Activated CD8-positive, alpha-beta memory T cell treated with anti-CD3 and anti-CD28 coated beads, Interleukin-2, amount 50 U/mL, for 24 hours (primary cell): Measurements from ENCODE around the gene DNLZ.
"Not testable (repeated sequence)": the region's sequence is repeated elsewhere in the genome, so short reads cannot be mapped to it uniquely, and the experiment has no call there.

Experiments used
- DNase-seq: peaks from one replicate; pipeline ENCODE4 v3.0.0-alpha.2; 2020; ENCODE audit errors: extremely low read depth

Gene DNLZ

DNA sequence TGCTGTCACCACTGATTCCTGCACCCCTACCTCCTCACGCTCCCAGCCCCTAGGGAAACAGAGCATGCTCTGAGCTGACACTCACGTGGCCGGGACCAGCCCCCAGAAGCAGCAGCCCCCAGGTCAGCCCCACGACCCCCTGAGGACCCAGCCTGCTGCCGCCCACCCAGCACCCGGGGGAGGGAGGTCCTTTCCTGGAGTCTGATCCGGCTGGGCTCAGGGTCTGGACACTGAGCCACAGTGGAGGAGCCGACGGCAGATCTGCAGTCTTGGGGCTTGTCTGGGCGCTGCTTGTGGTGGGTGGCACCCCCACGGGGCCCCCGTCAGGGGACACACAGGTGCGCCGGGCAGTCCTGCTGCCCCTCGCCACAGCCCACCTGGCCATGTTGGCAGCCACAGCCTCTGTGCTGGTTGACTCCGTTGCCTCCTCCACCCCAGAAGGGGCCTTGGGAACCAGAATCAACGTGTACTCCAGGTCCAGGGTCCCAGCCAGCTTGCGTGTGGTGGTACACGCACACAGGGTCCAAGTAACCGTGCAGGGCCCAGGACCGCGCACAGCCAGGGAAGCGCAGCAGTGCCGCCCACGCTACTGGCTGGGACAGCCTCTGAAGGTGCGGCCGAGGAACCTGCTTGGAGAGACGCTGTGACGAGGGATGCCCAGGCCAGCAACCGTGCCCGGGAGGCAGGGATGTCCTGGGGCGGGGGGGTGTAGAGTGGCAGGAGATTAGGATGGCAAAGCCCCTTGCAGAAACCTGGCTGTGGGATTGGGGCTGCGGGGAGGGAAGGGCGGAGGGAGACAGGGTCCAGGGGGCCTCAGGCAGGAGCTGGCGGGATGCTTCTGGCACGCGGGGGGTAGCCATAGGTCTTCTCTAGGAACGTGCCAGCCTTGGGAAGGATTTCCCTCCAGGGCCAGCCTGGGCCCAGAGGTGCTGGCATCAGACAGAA lies 3.5 kb downstream of the DNLZ start:
- DNase-seq: no peak

DNA sequence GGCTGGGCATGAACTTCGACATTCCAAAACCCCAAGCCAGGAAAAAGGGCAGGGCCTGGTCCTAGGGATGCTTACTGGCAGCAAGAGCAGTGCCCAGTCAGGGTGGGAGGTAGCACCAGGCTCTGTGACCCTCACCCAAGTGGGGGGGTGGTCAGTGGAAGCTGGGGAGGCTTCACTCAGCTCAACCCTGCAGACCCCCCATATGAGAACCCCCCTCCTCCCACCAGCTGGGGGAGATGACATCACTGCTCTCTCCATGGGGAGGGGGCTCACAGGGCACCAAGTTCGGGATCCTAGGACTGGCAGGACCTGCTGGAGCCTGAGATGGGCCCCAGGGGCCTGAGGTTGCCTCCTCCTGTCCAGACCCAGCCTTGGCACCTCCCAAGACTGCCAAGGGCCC lies 4.7 kb downstream of the DNLZ start:
- DNase-seq: no peak

DNA sequence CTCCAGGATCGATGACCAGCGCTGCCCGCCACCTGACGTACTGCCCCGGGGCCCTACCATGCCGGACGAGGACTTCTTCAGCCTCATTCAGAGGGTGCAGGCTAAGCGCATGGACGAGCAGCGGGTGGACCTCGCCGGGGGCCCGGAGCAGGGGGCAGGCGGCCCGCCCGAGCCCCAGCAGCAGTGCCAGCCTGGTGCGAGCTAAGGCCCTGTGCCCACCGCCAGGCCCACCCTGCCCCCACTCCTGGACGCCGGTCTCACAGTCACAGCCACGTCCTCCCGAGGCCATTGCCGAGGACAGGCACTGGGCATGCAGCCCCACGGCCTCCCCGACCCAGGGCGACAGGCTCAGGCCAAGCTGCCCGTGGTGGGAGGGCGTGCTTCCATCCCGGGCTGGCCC lies 5.5 kb downstream of the DNLZ start:
- DNase-seq: no peak

DNA sequence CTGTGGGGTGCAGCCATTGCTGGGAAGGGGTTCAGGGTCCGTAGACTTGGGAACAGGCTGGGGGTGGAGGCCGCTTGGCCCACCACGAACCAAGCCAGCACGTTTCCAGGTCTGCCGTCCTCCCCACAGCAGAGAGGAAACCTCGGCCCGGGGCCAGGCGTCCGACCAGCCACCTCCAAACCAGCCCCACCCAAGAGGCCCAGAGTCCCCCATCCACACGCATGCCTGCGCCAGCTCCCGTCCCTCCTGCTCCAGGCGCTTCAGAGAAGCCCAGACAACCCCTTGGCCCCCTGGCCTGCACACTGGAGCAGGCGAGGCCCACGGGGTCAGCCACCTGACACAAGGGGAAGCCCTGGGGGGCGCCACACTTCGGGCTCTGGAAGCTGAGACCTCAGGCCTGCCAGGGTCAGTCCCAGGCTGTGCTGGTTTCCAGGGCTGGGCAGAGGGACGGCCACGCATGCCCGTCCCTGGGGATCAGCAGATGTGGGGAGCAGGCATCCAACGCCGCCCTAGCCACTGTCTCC lies 6.3 kb downstream of the DNLZ start:
- no peak for DNase-seq

DNA sequence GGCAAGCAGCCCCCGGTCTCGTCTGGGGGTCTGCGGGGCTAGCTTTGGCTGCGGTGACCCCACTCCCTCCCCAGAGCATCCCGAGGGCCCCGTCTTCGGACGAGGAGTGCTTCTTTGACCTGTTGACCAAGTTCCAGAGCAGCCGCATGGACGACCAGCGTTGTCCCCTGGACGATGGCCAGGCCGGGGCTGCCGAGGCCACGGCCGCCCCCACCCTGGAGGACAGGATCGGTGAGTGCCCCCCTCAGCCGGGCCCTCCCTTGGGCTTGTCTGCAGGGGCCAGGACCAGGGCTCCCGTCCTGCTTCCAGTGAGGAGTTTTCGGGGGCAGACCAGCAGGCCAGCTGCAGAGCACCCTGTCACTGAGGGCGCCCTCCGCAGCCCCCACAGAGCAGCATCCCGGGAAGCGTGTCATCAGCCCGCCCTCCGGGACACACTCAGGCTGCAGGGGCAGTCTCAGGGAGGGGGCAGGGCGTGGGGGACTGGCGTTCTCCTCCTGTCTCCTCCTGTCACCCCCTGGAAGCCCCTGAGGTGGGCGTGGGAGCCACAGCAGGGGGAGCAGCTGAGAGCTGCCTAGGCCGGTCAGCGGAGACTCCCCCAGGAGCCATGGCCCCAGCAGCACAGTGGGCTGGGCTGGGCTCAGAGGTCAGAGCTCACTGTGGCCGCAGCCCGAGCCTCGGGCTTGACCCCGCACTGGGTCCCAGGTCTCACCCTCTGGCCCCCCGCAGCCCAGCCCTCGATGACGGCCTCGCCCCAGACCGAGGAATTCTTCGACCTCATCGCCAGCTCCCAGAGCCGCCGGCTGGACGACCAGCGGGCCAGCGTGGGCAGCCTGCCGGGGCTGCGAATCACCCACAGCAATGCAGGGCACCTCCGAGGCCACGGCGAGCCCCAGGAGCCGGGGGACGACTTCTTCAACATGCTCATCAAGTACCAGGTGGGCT lies 7.7 kb downstream of the DNLZ start:
- DNase-seq: no peak

DNA sequence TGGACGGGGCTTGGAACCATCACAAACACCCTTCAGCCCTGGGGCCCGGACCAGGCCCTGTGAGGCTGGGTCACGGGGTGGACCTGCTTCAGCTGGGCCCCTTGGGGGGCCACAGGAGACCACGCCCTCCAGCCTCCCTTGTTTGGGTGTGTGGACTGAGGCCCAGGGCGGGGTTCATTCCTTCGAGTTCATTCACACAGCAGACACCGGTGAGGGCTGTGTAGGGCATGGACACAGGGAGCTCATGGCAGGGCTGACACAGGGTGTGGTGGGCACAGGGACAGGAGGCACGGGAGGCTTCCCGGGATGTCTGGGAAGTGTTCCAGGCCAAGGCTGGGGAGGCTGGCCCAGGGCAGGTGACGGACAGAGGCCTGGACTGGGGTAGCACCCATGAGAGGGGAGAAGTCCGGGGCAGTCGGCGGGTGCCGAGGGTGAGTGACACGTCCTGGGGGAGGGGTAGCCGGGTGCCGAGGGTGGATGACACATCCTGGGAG lies 8.9 kb downstream of the DNLZ start:
- DNase-seq: no peak

DNA sequence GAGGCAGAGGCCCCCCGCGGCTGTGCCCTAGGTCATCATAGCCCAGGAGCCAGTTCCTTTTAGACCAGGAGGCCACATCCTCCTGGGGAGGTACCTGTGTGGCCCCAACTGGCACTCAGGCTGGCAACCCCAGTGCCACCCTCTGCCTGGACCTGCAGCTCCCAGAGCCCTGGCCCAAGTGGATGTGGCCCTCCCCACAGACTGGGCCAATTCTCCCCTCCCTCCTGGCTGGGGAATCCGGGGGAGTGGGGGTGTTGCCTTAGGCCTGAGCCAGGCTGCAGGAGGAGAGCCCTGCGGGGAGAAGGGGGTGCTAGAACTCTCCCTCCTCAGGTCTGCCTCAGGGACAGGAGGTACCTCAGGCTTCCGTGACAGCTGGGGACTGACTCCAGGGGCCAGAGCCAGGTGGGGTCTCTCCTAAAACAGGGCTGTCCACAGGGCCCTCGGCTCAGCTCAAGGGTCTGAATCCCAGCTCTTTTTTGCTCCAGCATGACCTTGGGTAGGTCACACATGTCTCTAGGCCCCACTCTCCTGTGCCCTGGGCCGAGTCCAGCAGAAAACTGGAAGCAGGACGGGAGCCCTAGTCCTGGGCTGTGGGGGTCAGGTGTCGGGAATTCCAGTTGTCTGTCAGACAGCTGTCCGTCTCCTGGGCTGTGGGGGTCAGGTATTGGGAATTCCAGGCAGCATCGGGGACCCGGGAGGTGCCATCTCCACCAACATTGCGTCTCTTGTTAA lies 9.6 kb downstream of the DNLZ start:
- no peak for DNase-seq

DNA sequence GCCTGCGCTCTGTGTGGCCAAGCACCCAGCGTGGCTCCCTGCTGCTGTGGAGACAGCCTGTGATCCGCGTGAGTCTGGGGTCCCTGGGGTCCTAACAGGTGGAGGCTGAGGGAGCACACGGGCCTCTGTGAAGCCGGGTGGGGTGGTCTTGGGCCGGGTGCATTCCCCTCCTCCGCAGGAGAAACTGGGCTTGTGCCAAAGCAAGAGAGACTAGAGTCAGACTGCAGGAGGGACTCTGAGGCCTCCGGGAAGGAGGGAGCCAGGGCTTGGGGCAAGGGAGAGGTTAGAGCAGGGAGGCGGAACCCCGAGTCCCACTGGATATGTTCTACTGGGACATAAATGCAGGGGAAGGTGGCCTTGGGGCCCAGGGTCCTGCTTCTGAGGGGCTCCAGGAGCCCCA lies 10.5 kb downstream of the DNLZ start:
- no peak for DNase-seq

DNA sequence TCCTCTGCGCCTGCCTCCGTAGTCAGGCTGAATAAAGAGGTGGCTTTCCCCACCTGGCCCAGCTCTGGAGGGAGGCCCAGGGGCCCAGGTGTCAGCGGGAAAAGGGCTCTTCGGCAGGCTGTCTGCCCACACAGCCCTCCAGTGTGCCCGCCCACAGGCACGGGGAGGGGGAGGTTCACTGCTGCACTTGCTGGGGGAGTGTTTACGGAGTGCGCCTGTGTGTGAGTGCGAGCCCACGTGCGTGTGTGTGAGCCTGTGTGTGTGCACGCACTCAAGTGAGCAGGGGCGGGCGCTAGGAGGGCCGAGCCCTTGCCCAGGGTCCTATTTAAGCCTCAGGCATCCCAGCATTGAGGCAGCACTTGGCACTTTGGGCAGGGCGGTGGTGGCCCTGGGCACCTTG lies 10.9 kb downstream of the DNLZ start:
- no peak for DNase-seq

DNA sequence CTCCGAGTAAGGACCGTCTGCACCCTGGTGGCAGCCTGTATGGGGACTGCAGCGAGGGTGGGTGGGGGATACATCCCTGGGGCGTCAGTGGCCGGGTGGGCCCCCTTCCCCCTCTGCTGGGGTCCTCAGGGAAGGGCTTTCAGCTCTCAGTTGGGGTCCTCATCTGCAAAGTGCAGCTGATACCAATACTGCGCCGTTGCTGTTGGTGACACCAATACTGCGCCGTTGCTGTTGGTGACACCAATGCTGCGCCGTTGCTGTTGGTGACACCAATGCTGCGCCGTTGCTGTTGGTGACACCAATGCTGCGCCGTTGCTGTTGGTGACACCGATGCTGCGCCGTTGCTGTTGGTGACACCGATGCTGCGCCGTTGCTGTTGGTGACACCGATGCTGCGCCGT lies 11.7 kb downstream of the DNLZ start:
- not testable (repeated sequence) for DNase-seq

DNA sequence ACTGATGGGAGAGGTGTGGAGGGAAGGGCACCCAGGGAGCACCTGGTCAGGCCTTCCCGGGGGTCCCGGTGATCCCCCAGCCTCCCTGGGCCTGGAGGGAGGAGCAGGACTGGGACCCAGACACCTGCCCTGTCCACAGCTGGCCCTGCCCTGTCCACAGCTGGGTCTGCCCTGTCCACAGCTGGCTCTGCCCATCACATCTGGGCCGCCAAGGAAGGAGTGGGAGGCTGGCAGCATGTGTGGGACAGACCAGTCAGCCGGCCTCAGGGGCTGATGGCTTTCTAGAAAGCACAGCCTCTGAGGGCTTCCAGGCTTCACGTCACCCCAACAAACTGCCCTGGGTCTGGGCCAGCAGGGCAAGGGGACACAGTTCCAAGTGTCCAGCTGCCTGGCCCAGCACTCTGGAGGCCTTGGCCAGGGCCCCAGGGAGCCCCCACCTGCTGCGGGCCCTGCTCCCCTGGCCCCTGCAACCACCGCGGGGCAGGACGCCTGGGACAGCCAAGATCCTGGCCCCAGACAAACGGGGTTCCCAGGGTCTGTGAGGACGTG lies 12.2 kb downstream of the DNLZ start:
- DNase-seq: no peak

DNA sequence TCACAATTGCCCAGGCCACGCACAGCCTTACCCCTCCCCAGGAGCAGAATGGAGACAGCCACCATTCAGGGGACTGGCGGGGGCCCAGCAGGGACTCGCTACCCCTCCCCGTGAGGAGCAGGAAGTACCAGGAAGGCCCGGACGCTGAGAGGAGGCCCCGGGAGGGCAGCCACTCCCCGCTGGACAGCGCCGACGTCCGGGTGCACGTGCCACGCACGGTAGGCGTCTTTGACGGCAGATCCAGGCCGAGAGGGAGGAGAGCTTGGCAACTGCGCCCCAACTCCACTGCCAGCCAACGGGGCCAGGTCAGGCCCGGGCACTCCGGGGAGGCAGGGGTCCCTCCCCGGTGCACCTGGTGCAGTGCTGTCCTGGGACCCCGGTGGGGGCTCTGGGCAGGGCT lies 14.0 kb downstream of the DNLZ start:
- DNase-seq: no peak

DNA sequence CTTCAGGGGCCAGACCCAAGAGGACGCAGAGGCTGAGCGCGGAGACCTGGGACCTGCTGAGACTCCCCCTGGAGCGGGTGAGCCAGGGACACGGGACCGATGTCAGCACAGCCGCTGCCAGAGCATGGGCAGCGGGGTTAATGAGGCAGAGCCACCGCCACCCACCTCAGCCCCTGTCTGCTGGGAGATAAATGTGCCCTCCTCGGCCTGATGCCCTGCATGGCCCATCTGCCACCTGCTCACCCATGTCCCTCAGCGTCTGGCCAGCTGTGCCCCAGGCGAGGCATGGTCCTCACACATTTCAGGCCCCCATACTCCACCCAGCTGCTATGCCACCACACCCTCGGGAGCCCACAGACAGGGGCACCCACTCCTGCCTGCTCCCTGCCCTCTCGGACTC lies 14.9 kb downstream of the DNLZ start:
- no peak for DNase-seq

DNA sequence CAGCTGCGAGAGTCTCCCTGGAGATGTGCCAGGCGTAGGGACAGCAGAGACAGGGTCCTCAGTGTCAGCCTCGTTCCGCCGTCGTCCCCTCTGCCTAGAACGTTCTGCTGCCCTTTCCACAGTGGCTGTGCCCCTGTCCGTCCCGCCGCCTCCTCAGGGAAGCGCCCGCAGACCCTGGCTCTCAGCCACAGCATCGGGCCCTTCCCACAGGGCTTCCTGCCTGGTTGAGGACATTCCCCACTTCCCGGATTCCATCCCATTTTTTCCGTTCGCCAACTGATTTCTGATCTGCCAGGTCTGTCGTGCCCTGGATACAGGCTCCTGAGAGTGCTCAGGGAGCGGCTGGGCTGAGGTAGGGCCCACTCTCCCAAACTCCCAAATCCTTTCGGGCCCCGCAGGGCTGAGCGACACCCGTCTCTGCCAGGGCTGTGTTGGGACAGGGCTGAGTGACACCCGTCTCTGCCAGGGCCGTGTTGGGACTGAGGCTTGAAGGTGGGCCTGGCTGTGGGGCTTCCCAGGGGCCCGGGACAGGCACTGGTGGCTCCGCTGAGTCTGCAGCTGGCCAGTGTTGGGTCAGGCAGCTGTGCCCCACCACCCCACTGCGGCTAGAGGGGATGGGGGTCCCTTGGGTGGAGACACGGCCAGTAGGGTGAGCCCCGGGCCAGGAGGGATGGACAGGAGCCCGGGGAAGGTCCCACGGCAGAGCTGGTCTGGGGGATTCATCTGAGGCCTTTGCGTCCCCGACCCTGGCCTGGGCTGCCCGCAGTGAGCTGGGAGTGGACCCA lies 15.9 kb downstream of the DNLZ start:
- DNase-seq: no peak

DNA sequence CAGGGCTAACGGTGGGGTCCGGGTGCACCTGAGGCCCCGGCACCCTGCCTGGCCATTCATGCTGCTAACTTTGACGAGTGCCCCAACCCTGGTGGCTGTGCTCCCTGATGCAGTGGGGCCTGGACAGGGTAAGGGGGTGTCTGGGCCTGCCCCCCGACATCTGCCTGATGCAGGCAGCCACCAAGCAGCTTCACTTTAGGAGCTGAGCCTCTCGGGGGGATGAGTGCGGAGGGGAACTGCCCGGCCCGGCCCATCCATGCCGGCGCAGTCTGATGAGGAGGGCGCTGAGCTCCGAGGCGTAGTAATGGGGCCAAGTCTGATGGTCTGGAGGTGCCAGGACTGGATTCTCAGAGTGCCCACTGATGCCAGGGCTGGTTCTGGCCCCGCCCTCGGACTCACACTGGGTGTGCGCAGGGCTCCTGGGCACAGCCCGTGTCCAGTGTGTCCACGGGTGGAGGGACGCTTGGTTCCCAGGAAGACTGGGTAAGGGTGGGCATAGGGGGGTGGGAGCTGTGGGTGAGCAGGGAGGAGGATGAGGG lies 16.5 kb downstream of the DNLZ start:
- no peak for DNase-seq

DNA sequence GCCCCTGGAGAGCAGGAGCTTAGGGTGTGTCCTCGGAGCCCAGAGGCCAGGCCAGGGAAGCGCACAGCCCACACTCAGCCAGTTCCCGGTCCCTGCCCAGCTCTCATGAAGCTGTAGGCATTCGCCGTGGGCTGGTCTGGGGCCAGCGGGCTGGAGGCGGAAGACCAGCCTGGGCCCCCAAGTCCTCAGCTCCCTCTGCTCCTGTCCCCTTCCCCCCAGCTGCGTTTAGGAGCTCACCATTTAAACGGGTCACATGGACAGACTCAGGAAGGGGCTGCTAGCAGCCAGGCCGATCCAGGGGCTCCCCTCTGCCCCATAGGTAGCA lies 17.4 kb downstream of the DNLZ start:
- DNase-seq: no peak

DNA sequence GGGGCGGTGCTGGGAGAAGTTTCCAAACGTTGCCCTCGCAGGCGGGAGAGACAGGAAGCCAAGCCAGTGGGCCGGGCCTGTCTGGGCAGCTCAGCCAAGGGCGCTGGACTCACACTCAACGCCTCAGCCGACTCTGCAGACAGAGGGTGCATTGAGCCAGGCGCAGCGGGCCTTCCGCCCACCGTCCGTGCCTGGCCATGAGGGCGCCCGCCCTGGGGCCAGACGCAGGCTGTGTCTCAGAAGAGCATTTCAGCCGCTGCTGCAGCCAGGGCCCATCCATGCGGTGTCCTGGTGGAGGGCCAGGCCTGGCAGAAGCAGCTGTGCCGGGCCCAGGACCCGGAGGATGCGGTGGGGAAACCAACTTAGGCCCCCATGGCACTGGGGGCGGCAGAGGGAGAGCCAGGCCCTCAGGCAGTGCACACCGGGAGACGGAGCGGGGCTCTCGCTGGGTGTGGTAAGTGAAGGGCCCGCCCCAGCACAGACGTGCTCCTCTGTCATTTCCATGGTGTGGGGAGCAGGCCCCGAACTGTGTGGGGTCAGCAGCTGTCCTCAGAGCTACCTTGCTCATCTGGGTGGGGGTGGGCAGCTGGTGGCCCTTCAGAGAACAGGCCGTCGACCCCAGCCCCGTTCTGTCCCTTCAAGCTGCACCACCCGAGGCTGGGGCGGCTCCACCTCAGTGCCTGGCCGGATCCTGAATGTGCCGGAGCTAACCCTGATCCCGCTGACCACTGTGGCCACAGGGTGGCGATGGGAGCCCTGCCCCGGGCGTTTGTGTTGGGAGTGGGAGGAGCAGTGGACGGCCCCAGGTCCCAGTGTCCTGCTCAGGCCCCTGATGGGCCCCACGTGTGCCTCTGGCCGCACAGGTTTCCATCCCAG lies 18.0 kb downstream of the DNLZ start:
- DNase-seq: no peak

DNA sequence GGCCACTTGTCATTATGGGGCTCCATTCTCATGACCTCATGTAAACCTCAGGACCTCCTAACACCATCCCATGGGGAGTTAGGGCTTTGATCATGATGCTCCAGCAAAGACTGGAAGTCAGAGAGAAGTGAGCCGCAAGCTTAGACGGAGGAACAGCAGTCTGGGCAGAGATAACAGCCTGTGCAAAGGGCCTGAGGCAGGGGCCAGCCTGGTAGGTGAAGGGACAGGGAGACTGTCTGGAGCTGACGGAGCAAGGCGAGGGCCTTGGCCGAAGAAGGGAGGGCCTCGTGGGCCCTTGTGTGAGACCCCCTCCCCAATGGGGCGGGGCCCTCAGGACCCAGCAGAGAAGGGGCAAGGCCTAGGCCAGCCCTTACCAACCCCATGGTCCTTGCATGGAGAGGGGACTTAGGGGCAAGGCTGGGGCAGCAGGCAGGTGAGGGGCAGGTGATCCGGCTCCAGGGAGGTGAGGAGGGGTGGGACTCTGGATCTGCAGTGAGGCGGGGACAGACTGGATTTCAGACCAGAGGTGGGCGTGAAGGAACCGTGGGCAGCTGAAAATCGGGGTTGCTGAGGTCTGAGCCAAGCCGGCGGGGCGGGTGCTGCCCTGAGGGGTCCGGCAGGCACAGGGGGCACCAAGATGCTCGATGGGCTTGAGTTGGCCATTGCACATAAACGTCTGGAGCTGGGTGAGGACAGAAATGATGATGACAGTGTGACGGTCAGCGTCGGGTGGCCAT lies 18.8 kb downstream of the DNLZ start:
- DNase-seq: no peak

DNA sequence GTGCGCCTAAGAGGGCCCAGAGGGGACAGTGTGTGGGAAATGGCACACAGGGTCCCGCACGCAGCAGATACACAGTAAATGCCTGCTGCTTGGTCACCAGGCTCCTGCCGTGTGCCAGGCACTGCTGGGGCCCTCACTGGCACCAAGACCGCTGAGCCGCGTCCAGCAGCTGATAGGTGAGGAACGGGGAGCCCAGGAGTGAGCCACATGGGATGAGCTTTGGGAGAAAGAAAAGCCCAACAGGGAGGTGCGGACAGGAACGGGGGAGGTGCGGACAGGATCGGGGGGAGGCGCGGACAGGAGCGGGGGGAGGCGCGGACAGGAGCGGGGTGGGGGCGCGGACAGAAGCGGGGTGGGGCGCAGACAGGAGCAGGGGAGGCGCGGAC lies 19.7 kb downstream of the DNLZ start:
- no peak for DNase-seq
